Measurements from ENCODE around the gene PRLH.
"Not testable (repeated sequence)": the region's sequence is repeated elsewhere in the genome, so short reads cannot be mapped to it uniquely, and the experiment has no call there.

PRLH gene

GRCh38 chr2:237597196-237598145, 31.1 kb downstream of the PRLH start:
- FAIRE-seq (no peak), DNase-seq (ENCODE audit: insufficient read length, low spot score) (no peak)

DNA sequence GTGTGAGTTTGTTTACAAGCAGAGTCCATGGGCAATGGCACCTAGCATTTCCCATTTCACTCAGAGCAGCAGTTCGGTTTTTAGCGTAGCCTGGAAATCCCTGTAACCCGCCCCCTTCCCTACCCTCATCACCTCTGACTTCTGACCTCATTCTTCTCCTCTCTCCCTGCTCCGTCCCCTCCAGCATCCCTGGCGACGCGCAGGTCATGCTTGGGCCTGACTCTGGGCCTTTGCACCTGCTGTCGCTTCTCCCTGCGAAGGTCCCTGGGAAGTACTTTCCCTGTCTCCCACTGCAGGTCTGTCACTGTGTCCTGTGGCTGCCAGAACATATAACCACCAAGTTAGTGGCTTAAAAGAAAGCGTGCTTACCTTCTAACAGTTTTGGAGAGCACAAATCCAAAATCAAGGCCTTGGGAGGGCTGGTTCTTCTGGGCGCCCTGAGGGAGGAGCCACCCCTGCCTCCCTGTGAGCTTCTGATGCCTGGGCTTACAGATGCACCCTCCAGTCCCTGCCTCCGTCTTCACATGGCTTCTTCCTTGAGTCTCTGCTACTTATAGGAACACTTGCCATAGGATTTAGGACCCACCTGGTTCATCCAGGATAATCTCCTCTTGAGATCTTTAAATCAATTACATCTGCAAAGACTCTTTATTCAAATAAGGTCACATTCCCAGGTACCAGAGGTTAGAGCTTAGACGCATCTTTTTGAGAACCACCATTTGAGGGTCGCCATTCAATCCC, 32.3 kb downstream of the PRLH start:
- no peak for DNase-seq (ENCODE audit: insufficient read length, low spot score)
- no peak for FAIRE-seq

DNA sequence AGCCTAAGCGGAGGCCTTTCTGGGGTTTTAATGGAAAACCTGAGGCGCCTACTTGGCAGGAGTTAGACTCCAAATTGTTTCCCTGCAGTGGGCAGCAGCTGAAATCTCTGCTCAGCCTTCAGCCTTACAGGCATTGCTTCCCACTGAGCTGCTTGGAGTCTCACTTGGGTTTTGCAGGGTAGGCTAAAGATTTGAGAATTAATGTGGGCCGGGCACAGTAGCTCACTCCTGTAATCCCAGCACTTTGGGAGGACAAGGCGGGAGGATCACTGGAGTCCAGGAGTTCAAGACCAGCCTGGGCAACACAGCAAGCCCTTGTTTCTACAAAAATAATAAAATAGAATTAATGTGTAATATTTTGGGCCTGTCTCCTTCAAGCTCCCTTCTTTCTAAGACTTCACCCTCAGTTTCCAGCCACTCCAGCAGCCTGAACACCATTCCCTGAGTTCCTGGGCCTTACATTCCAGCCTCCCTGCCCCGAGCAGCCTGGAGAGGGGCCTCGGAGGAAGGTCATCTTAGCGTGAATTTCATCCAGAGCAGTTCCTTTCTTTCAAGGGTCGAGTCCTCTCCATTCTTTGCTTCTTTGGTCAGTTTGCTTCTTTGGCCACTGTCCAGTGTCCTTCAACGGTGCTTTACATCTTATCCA, 33.2 kb downstream of the PRLH start:
- no peak for DNase-seq (ENCODE audit: insufficient read length, low spot score)
- FAIRE-seq, result no peak

DNA sequence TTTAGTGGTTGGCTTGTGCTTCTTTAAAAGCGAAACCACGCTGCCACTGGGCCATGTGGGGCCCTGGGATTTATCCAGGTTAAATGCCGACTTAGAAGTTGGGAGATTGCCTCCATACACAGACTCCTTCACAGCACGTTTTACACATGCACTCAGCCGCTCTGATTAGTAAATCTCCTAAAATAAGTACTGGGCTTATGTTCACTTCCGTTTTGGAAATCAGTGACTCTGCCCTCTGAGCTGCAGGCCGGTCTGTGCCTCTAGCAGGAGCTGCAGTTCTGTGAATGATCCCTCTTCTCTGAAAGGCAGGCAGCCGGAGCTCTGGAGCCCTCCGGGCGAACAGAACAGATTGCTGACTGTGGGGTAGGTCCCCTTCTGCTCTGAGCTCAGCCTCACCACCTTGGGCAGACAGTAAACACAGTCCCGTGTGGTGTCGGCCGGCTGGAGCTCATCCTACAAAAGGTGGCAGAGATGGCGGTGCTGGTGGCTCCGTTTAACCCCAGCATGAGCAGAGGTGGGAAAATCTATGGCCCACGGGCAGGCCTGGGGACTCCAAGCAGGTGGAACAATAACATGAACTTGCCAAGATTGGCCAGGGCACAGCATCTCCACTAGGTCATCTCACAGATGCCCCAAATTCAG, 34.0 kb downstream of the PRLH start:
- FAIRE-seq (no peak), DNase-seq (ENCODE audit: insufficient read length, low spot score) (no peak)

GRCh38 chr2:237601453-237602116, 35.2 kb downstream of the PRLH start:
- DNase-seq (ENCODE audit: insufficient read length, low spot score) (no peak), FAIRE-seq (no peak)

DNA sequence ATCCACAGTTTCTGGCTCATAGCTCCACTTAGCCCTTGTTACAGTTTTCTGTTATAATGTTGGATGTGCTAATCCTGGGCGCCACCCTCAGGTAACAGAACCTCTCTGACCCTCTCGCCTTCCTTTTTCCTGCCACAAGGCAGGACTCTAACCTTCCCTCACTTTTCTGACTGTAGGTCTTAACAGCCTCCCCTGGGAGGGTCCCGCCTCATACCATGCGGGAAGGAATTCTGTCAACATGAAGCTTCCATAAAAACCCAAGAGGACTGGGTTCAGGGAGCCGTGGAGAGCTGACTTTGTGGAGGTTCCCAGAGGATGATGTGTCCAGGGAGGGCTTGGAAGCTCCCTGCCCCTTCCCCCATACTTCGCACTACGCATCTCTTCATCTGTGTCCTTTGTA, 36.0 kb downstream of the PRLH start:
- FAIRE-seq (no peak), DNase-seq (ENCODE audit: insufficient read length, low spot score) (no peak)

GRCh38 chr2:237603049-237603717, 36.8 kb downstream of the PRLH start:
- DNase-seq (ENCODE audit: insufficient read length, low spot score), result no peak
- FAIRE-seq, result no peak

DNA sequence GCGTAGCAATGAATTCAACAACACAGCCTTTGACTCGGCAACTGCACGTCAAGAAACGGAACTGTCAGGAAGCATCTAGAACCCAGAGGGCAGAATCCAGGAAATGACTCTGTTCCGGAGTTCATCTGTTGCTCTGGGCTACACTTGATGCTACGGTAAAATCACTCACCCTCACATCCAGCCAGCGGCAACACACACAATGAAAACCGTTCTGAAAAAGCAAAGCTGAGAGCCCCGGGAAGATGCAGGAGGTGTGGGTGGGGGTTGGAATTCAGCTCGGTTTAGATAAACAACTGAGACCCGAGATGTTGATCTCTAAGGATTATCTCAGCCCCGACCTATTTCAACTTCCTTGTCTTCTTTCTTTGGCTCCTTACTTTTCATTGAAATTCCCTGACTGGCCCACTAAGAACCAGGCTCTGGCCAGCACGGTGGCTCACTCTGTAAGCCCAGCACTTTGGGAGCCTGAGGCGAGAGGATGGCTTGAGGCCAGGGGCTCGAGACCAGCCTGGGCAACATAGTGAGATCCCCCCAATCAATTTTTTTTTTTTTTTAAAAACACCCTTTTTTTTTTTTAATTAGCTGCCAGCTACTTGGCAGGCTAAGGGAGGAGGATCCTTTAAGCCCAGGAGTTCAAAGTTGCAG, 37.5 kb downstream of the PRLH start:
- no peak for FAIRE-seq

DNA sequence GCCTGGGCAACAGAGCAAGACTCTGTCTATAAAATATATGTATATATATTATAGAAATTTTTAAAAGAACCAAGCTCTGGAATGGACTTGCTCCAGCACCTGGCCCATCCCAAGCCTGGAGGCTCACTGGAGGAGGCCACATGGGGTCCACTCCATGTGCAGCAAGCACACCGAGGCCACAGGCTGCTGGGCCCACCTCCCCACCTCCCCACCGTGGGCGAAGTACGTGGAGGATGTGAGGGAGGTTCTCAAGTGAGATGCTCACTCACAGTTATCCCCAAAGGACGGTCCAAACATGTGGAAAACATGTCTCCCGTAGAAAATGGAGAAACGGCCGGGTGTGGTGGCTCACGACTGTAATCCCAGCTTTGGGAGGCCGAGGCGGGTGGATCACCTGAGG, 38.0 kb downstream of the PRLH start:
- no peak for FAIRE-seq
- no peak for DNase-seq (ENCODE audit: insufficient read length, low spot score)

More for the DNA sequence above, 37.5 kb downstream of the PRLH start:
- peak; percentile 62 for DNase-seq (ENCODE audit: insufficient read length, low spot score)

GRCh38 chr2:237604960-237605359, 38.6 kb downstream of the PRLH start:
- DNase-seq (ENCODE audit: insufficient read length, low spot score) (no peak), FAIRE-seq (no peak)

DNA sequence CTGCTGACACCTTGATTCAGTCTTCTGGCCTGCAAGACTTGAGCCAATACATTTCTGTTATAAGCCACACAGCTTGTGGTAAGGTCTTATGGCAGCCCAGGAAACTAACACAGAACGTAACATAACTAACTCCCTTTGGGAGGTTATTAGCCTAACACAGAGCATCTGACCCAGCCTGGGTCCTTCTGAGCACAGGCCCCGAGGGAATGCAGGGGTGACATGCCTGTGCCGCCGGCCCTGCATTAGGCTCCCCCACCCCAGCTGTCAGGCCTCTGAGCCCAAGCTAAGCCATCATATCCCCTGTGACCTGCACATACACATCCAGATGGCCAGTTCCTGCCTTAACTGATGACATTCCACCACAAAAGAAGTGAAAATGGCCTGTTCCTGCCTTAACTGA, 40.1 kb downstream of the PRLH start:
- DNase-seq (ENCODE audit: insufficient read length, low spot score); FAIRE-seq: not testable (repeated sequence)

DNA sequence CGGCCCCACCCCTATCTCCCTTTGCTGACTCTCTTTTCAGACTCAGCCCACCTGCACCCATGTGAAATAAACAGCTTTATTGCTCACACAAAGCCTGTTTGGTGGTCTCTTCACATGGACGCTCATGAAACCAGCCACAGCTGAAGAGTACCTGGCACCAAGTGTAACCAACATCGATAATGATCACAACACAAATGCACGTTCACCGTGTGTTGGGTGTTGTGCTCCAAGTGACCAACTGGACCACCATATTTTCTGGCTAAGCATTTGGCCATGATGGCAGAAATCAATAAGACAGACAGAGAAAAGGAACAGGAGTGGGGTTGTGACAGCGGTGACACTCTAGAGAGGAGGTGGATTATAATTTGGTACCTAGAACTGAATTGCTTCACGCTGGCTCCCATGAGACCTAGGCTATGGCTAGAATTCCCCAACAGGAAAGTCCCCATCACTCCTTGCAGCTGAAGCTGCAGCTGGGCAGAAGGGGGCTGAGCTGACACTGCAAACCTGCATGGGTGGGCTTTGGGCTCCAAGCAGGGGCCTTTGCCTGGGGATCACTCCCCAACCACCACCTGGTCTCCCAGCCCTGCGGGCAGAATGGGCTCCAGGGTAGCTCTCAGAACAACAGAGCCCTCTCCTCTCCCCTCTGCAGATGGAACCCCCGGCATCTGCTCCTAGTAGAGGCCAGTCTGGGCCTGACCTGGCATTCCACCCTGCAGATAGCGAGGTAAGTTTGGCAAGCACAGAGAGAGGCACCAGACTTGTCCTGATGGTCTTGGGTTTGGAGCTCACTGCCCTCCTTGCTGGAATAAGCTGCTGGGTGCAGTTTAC, 46.4 kb downstream of the PRLH start:
- DNase-seq (ENCODE audit: insufficient read length, low spot score) (no peak), FAIRE-seq (no peak)

DNA sequence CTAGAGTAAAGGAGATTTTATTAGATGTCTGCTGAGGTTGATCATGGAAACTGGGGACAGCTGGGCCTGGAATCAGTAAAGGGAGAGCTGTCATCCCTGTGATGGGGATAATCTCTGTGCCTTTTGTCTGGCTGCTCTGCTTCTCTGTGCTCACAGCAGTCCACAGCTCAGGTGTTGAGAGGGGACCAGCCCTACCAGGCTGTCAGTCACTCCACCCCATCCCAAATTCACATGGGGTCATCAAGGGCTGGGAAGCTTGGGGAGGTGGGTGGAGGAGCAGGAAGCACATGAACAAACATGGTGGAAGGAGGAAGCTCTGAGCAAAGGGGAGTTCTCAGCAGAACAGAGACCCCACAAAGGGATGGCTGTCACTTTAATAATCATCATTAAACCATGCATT, 47.3 kb downstream of the PRLH start:
- DNase-seq (ENCODE audit: insufficient read length, low spot score) (no peak), FAIRE-seq (no peak)

- FAIRE-seq, result no peak
- DNase-seq (ENCODE audit: insufficient read length, low spot score), result no peak
Observed at GRCh38 chr2:237614151-237614720, 47.9 kb downstream of the PRLH start.

DNA sequence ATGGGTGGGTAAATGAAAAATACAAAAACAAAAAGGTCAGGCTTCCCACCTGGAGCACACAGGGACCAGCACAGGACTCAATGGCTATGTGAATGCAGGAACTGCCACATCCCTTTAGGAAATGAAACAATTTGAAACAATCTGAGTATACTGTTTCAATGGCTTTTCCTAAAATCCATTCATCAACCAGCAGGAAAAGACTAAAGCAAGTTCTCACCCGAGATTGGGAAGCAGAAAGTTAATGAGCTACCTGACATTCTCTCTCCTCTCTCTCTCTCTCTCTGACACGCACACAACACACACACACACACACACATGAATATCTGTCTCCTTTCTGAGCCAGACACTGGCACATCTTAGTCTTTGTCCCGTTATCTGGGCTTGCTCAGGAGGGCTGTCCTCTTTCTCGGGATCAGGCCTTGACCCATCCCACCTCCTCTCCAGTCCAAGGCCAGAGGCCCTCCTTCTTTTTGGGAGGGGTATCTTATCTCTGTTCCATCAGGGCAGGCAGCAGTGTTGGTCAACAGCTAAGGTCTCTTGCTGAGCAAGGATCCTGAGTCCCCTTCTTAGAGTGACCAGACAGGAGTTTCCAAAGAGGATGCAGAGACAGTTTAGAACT, 49.4 kb downstream of the PRLH start:
- DNase-seq (ENCODE audit: insufficient read length, low spot score), result no peak

DNA sequence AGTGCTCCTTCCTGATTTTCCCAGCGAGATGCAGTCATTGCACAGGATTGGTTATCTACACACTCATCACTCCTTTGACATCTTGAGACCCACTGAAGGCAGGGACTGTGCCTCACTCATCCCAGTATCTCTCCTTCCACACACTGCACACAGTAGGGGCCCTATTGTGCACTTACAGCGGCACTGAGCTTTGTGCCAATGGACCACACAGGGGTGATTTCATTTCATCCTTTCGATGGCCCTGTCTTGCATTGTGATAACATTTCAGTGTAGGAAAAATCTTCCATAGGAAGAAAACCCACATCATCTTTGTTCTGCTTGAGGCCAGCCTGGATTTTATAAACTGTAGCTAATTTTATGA, 50.0 kb downstream of the PRLH start:
- FAIRE-seq, result no peak
- no peak for DNase-seq (ENCODE audit: insufficient read length, low spot score)

More for the DNA sequence above, 49.4 kb downstream of the PRLH start:
- FAIRE-seq, result no peak
